ENCODE measurements around the gene CCDC201. TPM values are rescaled to one million over a fixed set of nuclear protein-coding genes. Genes with fewer than 3 reads are reported as not detected.
"Not testable (repeated sequence)": the region's sequence is repeated elsewhere in the genome, so short reads cannot be mapped to it uniquely, and the experiment has no call there.

The CCDC201 gene
- total RNA-seq, 1 experiment from 2014 or later: not detected

- no peak overlapping the region for H3K4me3 ChIP-seq (ENCODE audit: insufficient read depth, low read depth, low read length)
- no peaks in the 10 kb centered on the region for H3K27me3 ChIP-seq (ENCODE audit: control insufficient read depth, insufficient read depth, low read length)
- DNase-seq: peak; percentile 83
- no peaks in the 10 kb centered on the region for H3K36me3 ChIP-seq (replicated peaks; ENCODE audit: control insufficient read depth, insufficient read depth, low read length)
These were observed 507 bp downstream of the CCDC201 start for GRCh38 chr7:45872116-45873034.

- no peaks in the 10 kb centered on the region for H3K27me3 ChIP-seq (ENCODE audit: control insufficient read depth, insufficient read depth, low read length)
- H3K36me3 ChIP-seq (replicated peaks; ENCODE audit: control insufficient read depth, insufficient read depth, low read length): no peaks in the 10 kb centered on the region
- DNase-seq: no peak
- no peak overlapping the region for H3K4me3 ChIP-seq (ENCODE audit: insufficient read depth, low read depth, low read length)
These were observed 3.5 kb downstream of the CCDC201 start for GRCh38 chr7:45869426-45869825.

DNA sequence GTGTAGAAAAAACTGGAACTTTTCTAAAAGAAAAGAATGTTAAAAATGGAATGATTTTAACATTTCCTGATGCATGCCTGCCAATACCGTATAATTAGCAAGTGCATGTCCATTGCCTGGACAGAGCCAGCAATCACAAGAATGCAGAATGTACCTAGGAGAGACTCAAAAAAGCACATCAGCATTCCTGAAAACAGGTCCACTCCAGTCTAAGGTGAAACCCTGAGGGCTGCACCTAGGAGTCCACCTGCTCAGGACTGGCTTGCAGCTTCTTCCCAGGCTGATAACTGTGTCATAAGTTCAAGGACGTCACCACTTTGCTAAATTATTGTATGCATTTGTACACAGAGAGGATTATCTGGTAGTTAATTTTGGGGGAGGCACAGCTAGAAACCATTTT is 5.4 kb downstream of the CCDC201 start:
- no peaks in the 10 kb centered on the region for H3K36me3 ChIP-seq (replicated peaks; ENCODE audit: control insufficient read depth, insufficient read depth, low read length)
- no peaks in the 10 kb centered on the region for H3K27me3 ChIP-seq (ENCODE audit: control insufficient read depth, insufficient read depth, low read length)
- DNase-seq: no peak
- no peak overlapping the region for H3K4me3 ChIP-seq (ENCODE audit: insufficient read depth, low read depth, low read length)

DNA sequence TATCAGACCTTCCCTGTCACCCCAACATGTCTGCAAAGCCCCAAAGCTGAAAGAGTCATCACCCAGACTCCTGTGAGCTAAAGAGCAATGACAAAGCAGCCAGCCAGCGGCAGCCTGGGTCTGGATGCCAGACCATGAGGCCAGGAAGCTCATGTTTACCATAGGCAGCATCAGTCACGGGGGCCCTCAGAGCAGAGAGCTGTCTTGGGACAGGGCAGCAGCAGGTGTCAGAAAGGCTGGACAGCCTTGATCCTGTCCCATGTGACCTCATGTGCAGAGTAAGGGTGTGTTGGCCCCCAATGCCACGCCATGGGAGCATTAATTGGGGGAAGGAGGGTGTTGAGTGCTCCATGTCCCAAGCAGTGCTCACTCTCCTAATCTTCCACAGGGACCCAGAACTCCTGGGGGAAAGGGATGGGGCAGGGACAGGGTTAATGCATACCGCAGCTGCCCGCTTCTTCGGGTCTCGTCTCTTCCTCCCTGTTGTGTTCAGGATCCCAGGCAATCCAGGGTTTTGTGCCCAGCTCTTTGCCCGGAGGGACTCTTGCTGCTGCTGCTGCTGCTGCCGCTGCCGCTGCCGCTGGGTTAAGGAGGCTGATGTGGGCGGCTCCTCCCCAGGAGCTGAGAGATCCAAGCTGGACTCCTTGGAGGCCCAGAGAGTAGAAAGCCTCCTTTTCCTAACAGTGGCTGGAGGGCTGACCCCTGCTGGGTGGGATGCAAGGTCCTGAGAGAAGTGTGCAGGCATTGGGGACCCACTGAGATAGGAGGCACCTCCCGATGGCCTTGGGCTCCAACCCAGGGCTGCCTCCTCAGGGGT is 7.1 kb downstream of the CCDC201 start:
- Histone ChIP-seq H3K36me3 (replicated peaks; ENCODE audit: control insufficient read depth, insufficient read depth, low read length) (no peaks in the 10 kb centered on the region), H3K4me3 (ENCODE audit: insufficient read depth, low read depth, low read length) (no peak overlapping the region), H3K27me3 (ENCODE audit: control insufficient read depth, insufficient read depth, low read length) (no peaks in the 10 kb centered on the region)
- DNase-seq: no peak

GRCh38 chr7:45863715-45864114 is 9.2 kb downstream of the CCDC201 start:
- Histone ChIP-seq H3K4me3 (ENCODE audit: insufficient read depth, low read depth, low read length) (no peak overlapping the region), H3K27me3 (ENCODE audit: control insufficient read depth, insufficient read depth, low read length) (no peaks in the 10 kb centered on the region), H3K36me3 (replicated peaks; ENCODE audit: control insufficient read depth, insufficient read depth, low read length) (no peaks in the 10 kb centered on the region)
- DNase-seq: peak; percentile 82

DNA sequence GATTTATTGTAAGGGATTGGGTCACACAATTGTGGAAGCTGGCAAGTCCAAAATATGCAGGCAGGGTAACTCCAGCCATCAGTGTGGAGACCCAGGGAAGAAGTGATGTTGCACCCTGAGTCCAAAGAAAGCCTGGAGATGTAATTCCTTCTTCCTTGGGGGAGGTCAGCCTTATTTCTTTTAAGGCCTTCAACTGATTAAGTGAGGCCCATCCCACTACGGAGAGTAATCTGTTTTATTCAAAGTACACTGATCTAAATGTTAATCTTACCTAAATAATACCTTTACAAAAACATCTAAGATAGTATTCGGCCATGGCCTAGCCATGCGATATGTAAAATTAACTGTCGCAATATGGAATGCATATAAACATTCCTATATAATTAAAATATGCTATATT is 16.0 kb downstream of the CCDC201 start:
- H3K27me3 ChIP-seq (ENCODE audit: control insufficient read depth, insufficient read depth, low read length): not testable (repeated sequence)

DNA sequence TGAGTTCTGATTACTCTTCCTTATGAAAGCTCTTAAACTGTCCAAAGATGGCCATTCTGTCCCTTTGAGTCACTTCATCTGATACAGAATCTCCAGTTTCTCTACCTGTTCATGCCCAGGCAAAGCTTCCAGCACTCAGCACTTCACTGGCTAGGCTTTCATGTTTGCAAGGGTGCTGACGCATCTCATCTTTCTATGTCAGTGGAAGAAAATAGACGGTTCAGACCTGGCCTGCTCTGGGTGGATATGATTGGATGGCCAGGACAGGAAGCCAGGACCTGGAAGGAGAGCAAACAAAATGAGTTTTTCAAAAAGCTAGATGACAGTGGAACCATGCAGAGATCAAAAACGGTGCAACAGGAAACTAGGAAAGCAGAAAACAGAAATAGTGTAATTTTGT is 17.2 kb downstream of the CCDC201 start:
- not testable (repeated sequence) for H3K36me3 ChIP-seq (replicated peaks; ENCODE audit: control insufficient read depth, insufficient read depth, low read length); DNase-seq; H3K4me3 ChIP-seq (ENCODE audit: insufficient read depth, low read depth, low read length); H3K27me3 ChIP-seq (ENCODE audit: control insufficient read depth, insufficient read depth, low read length)

More for the DNA sequence above, 16.0 kb downstream of the CCDC201 start:
- not testable (repeated sequence) for H3K4me3 ChIP-seq (ENCODE audit: insufficient read depth, low read depth, low read length); H3K36me3 ChIP-seq (replicated peaks; ENCODE audit: control insufficient read depth, insufficient read depth, low read length); DNase-seq

DNA sequence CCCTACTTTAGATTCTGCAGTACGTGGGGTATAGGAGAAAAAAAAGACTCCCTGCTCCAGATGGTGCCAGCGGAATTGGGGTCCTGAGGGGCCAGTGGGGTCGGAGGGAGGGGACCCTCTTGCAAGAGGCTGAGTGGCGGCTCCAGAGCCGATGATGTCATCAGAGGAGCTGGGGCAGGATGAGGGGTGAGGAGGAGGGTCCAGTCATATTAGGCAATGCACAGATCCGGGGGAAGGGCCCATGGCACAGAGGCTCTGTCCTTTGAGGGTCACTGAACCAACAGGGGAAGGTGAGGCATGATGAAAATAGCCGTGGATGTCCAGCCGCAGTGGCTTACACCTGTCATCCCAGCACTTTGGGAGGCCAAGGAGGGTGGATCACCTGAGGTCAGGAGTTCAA is 19.4 kb downstream of the CCDC201 start:
- not testable (repeated sequence) for DNase-seq; H3K27me3 ChIP-seq (ENCODE audit: control insufficient read depth, insufficient read depth, low read length); H3K4me3 ChIP-seq (ENCODE audit: insufficient read depth, low read depth, low read length); H3K36me3 ChIP-seq (replicated peaks; ENCODE audit: control insufficient read depth, insufficient read depth, low read length)

DNA sequence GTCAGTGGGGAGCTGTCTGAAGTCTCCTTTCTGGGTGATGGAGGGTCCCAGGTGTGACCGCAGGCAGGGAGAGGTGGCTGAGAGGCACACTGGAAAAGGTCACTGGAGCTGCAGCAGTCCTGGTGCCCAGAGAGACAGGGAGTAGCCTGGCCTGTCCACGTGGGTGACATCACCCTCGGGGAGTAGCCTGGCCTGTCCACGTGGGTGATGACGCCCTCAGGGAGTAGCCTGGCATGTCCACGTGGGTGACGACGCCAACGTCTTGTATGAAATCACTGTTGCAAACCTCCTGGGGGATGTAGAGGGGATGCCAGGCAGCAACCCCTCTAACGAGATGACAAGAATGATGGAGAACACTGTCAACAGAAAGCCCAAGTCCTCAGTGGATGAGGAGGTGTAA is 19.9 kb downstream of the CCDC201 start:
- H3K36me3 ChIP-seq (replicated peaks; ENCODE audit: control insufficient read depth, insufficient read depth, low read length); DNase-seq; H3K4me3 ChIP-seq (ENCODE audit: insufficient read depth, low read depth, low read length); H3K27me3 ChIP-seq (ENCODE audit: control insufficient read depth, insufficient read depth, low read length): not testable (repeated sequence)

GRCh38 chr7:45848734-45849133 is 24.1 kb downstream of the CCDC201 start:
- H3K27me3 ChIP-seq (ENCODE audit: control insufficient read depth, insufficient read depth, low read length); H3K4me3 ChIP-seq (ENCODE audit: insufficient read depth, low read depth, low read length); H3K36me3 ChIP-seq (replicated peaks; ENCODE audit: control insufficient read depth, insufficient read depth, low read length); DNase-seq: not testable (repeated sequence)

GRCh38 chr7:45846536-45846935 is 26.3 kb downstream of the CCDC201 start:
- not testable (repeated sequence) for H3K36me3 ChIP-seq (replicated peaks; ENCODE audit: control insufficient read depth, insufficient read depth, low read length); DNase-seq; H3K4me3 ChIP-seq (ENCODE audit: insufficient read depth, low read depth, low read length)

GRCh38 chr7:45841926-45842717 is 30.8 kb downstream of the CCDC201 start:
- not testable (repeated sequence) for H3K4me3 ChIP-seq (ENCODE audit: insufficient read depth, low read depth, low read length); DNase-seq; H3K27me3 ChIP-seq (ENCODE audit: control insufficient read depth, insufficient read depth, low read length); H3K36me3 ChIP-seq (replicated peaks; ENCODE audit: control insufficient read depth, insufficient read depth, low read length)

More at GRCh38 chr7:45846536-45846935, 26.3 kb downstream of the CCDC201 start:
- not testable (repeated sequence) for H3K27me3 ChIP-seq (ENCODE audit: control insufficient read depth, insufficient read depth, low read length)

- not testable (repeated sequence) for DNase-seq; H3K4me3 ChIP-seq (ENCODE audit: insufficient read depth, low read depth, low read length); H3K27me3 ChIP-seq (ENCODE audit: control insufficient read depth, insufficient read depth, low read length); H3K36me3 ChIP-seq (replicated peaks; ENCODE audit: control insufficient read depth, insufficient read depth, low read length)
These were observed 34.0 kb downstream of the CCDC201 start for GRCh38 chr7:45838852-45839251.

DNA sequence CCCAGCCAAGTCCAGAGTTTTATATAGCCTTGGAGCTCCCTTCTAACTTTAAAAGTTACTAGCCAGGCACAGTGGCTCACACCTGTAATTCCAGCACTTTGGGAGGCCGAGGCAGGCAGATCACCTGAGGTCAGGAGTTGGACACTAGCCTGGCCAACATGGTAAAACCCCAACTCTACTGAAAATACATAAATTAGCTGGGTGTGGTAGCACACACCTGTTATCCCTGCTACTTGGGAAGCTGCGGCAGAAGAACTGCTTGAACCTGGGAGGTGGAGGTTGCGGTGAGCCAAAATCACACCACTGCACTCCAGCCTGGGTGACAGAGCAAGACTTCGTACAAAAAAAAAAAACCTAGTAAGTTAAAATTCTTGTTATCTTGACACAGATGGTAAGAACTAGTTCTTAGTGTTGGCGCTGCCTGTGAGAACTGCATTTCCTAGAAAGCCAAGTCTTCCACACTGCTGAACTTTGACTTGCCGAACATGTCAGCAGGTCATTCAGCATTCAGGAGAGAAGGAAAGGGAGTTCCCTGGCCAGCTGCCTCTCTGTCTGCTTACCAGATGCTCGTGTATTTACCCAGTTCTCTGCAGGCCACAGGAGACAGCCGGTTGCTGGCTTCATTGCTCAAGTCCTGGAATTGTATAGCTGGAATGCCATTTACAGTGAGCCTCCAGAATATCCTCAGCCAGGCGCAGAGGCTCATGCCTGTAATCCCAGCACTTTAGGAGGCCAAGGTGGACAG is 40.3 kb downstream of the CCDC201 start:
- not testable (repeated sequence) for DNase-seq; H3K4me3 ChIP-seq (ENCODE audit: insufficient read depth, low read depth, low read length)

More for the DNA sequence above, 40.3 kb downstream of the CCDC201 start:
- H3K27me3 ChIP-seq (ENCODE audit: control insufficient read depth, insufficient read depth, low read length); H3K36me3 ChIP-seq (replicated peaks; ENCODE audit: control insufficient read depth, insufficient read depth, low read length): not testable (repeated sequence)
